A549 (cell line): ENCODE measurements around the gene RAD9A. TPM values are rescaled to one million over a fixed set of nuclear protein-coding genes. Genes with fewer than 3 reads are reported as not detected.

Experiments
- ATAC-seq, 2 experiments: fragments of 200-7000 bp in 1 of 2; fragments of >200 bp in 1 of 2; cut with Nextera tagmentation in 1 of 2; cut with Tn5 transposase in 1 of 2; 3 replicates each; pipeline versions ENCODE4 v1.8.0 to v1.9.1; 2018 to 2020; ENCODE audit warnings: mild to moderate bottlenecking in 1 of 2, moderate library complexity in 1 of 2
- CTCF ChIA-PET: fragments of 300-600 bp; sonication (Branson Sonifier 250); formaldehyde crosslinking; extraction: SDS; loops from one replicate; lab custom pipeline; 2021; ENCODE audit warnings: antibody characterized with exemption, inconsistent platforms; lab: Yijun Ruan, JAX
- POLR2A ChIA-PET: fragments of 350-600 bp; formaldehyde crosslinking; extraction: SDS; loops from one replicate; lab custom pipeline; 2021; ENCODE audit warnings: antibody characterized with exemption, inconsistent platforms; lab: Yijun Ruan, JAX
- DNase-seq, 2 experiments: peaks; one replicate each; pipeline versions ENCODE4 v3.0.0 to v3.0.0-alpha.2; 2011 to 2016; ENCODE audit warnings: low read depth in 1 of 2, low spot score in 1 of 2
- FAIRE-seq: peaks from 2 replicates; lab custom pipeline; 2011; peaks lifted over from hg19 to GRCh38; lab: Jason Lieb, UNC
- H3K27ac ChIP-seq, 2 experiments: fragments of >200 bp; sonication (Bioruptor Twin); formaldehyde crosslinking; 3 replicates each; pipeline ENCODE4 v1.5.1; 2016 to 2017
- H3K4me1 ChIP-seq: fragments of >200 bp; sonication (Bioruptor Twin); formaldehyde crosslinking; 3 replicates; pipeline ENCODE4 v1.6.1; 2016
- H3K4me2 ChIP-seq: fragments of >200 bp; sonication (Bioruptor Twin); formaldehyde crosslinking; 3 replicates; pipeline ENCODE4 v1.6.1; 2016
- H3K4me3 ChIP-seq: fragments of >200 bp; sonication (Bioruptor Twin); formaldehyde crosslinking; 3 replicates; pipeline ENCODE4 v1.5.1; 2016
- H3K9me3 ChIP-seq: fragments of >200 bp; sonication (Bioruptor Twin); formaldehyde crosslinking; 3 replicates; pipeline ENCODE4 v1.6.1; 2016
- BHLHE40 ChIP-seq: IDR thresholded peaks from 2 replicates; pipeline ENCODE4 v1.6.1; 2012; ENCODE audit warnings: low read depth, low read length, inconsistent platforms
- CEBPB ChIP-seq, 2 experiments: fragments of >200 bp in 1 of 2; sonication (Bioruptor Twin) in 1 of 2; formaldehyde crosslinking in 1 of 2; IDR thresholded peaks; 2 replicates each; pipeline ENCODE4 v1.6.1; 2012 to 2016
- CHD2 ChIP-seq: fragments of 150-350 bp; IDR thresholded peaks from 2 replicates; pipeline ENCODE4 v1.6.1; 2014; ENCODE audit warnings: low read length; ENCODE audit not compliant: partially characterized antibody
- EP300 ChIP-seq, 2 experiments: fragments of >200 bp; sonication (Bioruptor Twin); formaldehyde crosslinking; IDR thresholded peaks; 2 replicates in 1 of 2; 3 replicates in 1 of 2; pipeline ENCODE4 v1.6.1; 2016 to 2017
- FOSB ChIP-seq: fragments of 250-450 bp; sonication (Bioruptor Pico); IDR thresholded peaks from 2 replicates; pipeline ENCODE4 v1.5.0; 2020; ENCODE audit warnings: mild to moderate bottlenecking, moderate library complexity
- HDAC2 ChIP-seq: fragments of 200-600 bp; sonication (generic); IDR thresholded peaks from 2 replicates; pipeline ENCODE4 v1.6.1; 2016
- HOXB13 ChIP-seq: fragments of 250-450 bp; sonication (Bioruptor Pico); IDR thresholded peaks from 2 replicates; pipeline ENCODE4 v1.5.0; 2020; ENCODE audit warnings: low read depth, mild to moderate bottlenecking, moderate library complexity
- MAZ ChIP-seq: fragments of 150-350 bp; IDR thresholded peaks from 2 replicates; pipeline ENCODE4 v1.6.1; 2014; ENCODE audit warnings: antibody characterized with exemption, low read depth, low read length, borderline replicate concordance
- MYC ChIP-seq: IDR thresholded peaks from 2 replicates; pipeline ENCODE4 v1.6.1; 2012; ENCODE audit warnings: mild to moderate bottlenecking, inconsistent platforms, low read length, improper control_type of control experiment, borderline replicate concordance
- NFE2L2 ChIP-seq: fragments of 150-350 bp; conservative IDR thresholded peaks from 2 replicates; pipeline ENCODE4 v1.6.1; 2014; ENCODE audit warnings: low read length
- NR3C1 ChIP-seq: fragments of >200 bp; sonication (Bioruptor Twin); formaldehyde crosslinking; IDR thresholded peaks from 3 replicates; pipeline ENCODE4 v1.6.1; 2017
- POLR2AphosphoS2 ChIP-seq: conservative IDR thresholded peaks from 2 replicates; pipeline ENCODE4 v1.6.1; 2012; ENCODE audit warnings: low read length, improper control_type of control experiment, inconsistent platforms
- RAD21 ChIP-seq, 2 experiments: fragments of >200 bp in 1 of 2; sonication (Bioruptor Twin) in 1 of 2; formaldehyde crosslinking in 1 of 2; IDR thresholded peaks in 1 of 2; conservative IDR thresholded peaks in 1 of 2; 2 replicates in 1 of 2; 3 replicates in 1 of 2; pipeline ENCODE4 v1.6.1; 2012 to 2018; ENCODE audit warnings: inconsistent platforms in 1 of 2
- SMC3 ChIP-seq: fragments of >200 bp; sonication (Bioruptor Twin); formaldehyde crosslinking; IDR thresholded peaks from 3 replicates; pipeline ENCODE4 v1.6.1; 2018; ENCODE audit warnings: inconsistent platforms
- TP53 ChIP-seq: fragments of 250-450 bp; sonication (Bioruptor Pico); IDR thresholded peaks from 2 replicates; pipeline ENCODE4 v1.5.0; 2021; ENCODE audit warnings: mild to moderate bottlenecking, moderate library complexity
- ZSCAN20 ChIP-seq: fragments of 250-450 bp; sonication (Bioruptor Pico); IDR thresholded peaks from 2 replicates; pipeline ENCODE4 v1.8.0; 2022; ENCODE audit warnings: mild to moderate bottlenecking, moderate library complexity
- WGBS: methylation state at CpG from one replicate; pipeline ENCODE4 v1.1.6; 2017; ENCODE audit errors: missing lambda C conversion rate; 5-methylcytosine and 5-hydroxymethylcytosine counted together
- polyA plus RNA-seq, 4 experiments: library from polyadenylated mRNA; depleted of rRNA in 3 of 4; stranded (reverse); fragments of >200 nt; fragmentation: RNase III in 1 of 4; extraction: RNeasy Plus Mini Kit Qiagen cat#74134 plus additional on column Dnase treatment in 1 of 4; gene quantifications; 2 replicates in 3 of 4; 3 replicates in 1 of 4; pipeline ENCODE4 v1.2.3, GENCODE V29; 2011 to 2017
- TF ChIP-seq, protein P1 (sequence below): IDR thresholded peaks from 2 replicates; pipeline ENCODE4 v1.6.1; 2012
- TF ChIP-seq, protein P2 (sequence below): fragments of 200-600 bp; sonication (generic); IDR thresholded peaks from 2 replicates; pipeline ENCODE4 v1.6.1; 2016; ENCODE audit warnings: antibody characterized with exemption, mild to moderate bottlenecking, moderate library complexity
- TF ChIP-seq, protein P3 (sequence below): IDR thresholded peaks from 2 replicates; pipeline ENCODE4 v1.6.1; 2012
- TF ChIP-seq, protein P4 (sequence below): fragments of >200 bp; sonication (Bioruptor Twin); formaldehyde crosslinking; IDR thresholded peaks from 3 replicates; pipeline ENCODE4 v1.5.1; 2016

RAD9A gene
- polyA plus RNA-seq, 2 of the 4 experiments (the other 2 are of a cell fraction): 19.0 to 43.7 TPM

DNA sequence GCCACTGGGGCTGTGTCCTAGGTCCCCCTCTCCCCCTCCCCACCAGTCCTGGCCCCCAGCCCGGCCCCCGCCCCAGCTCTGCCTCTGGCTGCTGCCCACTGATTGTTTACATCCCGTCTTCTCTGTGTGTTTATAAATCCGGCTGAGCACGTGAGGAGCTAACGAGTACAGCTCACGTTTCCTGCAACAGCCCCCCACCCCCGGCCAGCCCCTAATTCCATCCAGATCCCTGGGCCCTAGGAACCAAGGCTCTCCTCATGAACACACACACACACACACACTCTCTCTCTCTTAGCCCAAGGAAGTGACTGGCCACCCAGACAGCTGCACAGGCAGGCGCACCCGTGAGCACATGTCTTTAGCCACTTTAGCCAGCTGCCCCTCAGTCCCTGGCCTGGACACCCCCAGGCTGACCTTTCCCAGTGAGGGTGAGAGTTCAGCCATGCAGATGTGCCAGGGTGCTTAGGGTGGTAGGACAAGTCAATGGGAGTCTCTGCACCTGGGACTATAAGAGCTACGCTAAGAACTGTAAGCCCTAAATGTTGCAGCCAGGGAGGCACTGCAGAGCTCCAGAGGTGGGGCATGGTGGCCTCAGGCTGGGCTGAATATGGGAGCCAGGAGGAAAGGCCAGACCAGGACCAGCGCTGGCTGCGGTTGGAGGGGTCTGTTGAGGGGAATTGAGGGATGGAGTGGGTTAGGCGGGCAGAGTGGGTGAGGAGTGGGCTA is 21.3 kb upstream of the RAD9A start:
- DNase-seq (no peak), FAIRE-seq (no peak), ATAC-seq (no peak)
- Histone ChIP-seq H3K27ac (peak overlapping the region; percentile 95 to 100), H3K4me3 (peak overlapping the region; percentile 68), H3K4me2 (peak overlapping the region; percentile 95), H3K4me1 (peaks cover 73% of the 10 kb centered on the region), H3K9me3 (no peaks in the 10 kb centered on the region)
- CTCF ChIA-PET: interaction anchor here (0.7 to 46.2 kb wide), 7 partner anchors 12 to 105 kb away, joined by 3 to 1913 read pairs (median 6); partner anchors contain the start of genes POLD4, PPP1CA, RAD9A and TBC1D10C
- POLR2A ChIA-PET: interaction anchor here (0.5 to 9.3 kb wide), 5 partner anchors 8 to 32 kb away, joined by 3 to 172 read pairs (median 10); partner anchors contain the start of gene POLD4
- TF ChIP-seq, protein P1, sequence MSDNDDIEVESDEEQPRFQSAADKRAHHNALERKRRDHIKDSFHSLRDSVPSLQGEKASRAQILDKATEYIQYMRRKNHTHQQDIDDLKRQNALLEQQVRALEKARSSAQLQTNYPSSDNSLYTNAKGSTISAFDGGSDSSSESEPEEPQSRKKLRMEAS: peak; percentile 30
- TF ChIP-seq NFE2L2: no peak
- peak; percentile 60; the same call in 1 of the 2 replicates for TF ChIP-seq POLR2AphosphoS2
- TF ChIP-seq, all 56 proteins: peak for 2
- 37% methylated on average over 12 of the region's 14 CpGs for WGBS

DNA sequence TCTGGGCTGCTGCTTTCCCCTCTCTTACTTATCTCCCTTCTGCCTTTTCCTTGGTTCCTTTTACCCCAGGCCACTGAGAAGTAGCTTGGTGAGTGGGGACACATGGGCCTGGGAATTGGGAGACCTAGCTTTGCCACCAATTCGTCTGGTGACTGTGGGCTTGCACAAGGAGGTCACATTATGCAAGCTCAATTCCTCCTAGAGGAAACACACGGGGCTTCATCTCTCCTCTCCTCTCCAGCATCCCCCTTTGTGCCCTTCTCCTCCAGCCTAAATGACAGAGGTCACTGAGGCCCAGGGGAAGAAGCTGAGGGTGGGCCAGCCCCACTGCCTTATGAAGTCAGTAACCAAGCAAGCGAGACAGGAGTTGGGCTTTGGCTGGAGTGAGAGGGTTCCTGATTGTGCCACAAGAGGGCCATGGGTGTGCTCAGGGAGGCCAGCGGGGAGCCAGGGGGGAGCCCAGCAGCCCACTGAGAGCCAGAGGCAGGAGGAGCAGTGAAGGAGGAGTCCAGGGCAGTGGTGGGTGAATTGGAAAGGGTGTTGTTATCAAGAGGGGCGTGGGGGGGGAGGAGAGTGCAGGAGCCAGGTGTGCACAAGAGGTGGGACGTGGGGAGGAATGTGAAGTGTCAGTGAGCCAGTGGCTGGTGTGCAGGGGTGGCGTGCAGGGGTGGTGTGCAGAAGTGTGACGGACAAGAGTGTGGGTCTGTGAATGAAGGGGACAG is 20.4 kb upstream of the RAD9A start:
- Histone ChIP-seq H3K9me3 (no peaks in the 10 kb centered on the region), H3K4me1 (peaks cover 73% of the 10 kb centered on the region), H3K4me2 (peak overlapping the region; percentile 95), H3K4me3 (peak overlapping the region; percentile 68), H3K27ac (peak overlapping the region; percentile 95 to 100)
- DNase-seq: peak; percentile 72 to 74
- TF ChIP-seq HOXB13 (CRISPR knock-in tag) (no peak), NFE2L2 (no peak), EP300 (IDR thresholded peaks at IDR 0.05) (no peak), MYC (0 out of 2 replicates have a peak, but pooled peaks have one; percentile 7), POLR2AphosphoS2 (no peak), HDAC2 (no peak), MAZ (no peak), NR3C1 (no peak), CHD2 (no peak), CEBPB (IDR thresholded peaks at IDR 0.05) (peak in 1 of 2 experiments; percentile 41; a peak in 1 of 4 replicates), SMC3 (peak; percentile 74), ZSCAN20 (CRISPR knock-in tag) (no peak), TP53 (CRISPR knock-in tag) (0 out of 2 replicates have a peak, but pooled peaks have one; percentile 40), RAD21 (conservative IDR thresholded peaks at IDR 0.05 in 1 of 2, IDR thresholded peaks at IDR 0.05 in 1 of 2) (peak; percentile 46 to 49), BHLHE40 (no peak), FOSB (no peak)
- TF ChIP-seq, protein P2, sequence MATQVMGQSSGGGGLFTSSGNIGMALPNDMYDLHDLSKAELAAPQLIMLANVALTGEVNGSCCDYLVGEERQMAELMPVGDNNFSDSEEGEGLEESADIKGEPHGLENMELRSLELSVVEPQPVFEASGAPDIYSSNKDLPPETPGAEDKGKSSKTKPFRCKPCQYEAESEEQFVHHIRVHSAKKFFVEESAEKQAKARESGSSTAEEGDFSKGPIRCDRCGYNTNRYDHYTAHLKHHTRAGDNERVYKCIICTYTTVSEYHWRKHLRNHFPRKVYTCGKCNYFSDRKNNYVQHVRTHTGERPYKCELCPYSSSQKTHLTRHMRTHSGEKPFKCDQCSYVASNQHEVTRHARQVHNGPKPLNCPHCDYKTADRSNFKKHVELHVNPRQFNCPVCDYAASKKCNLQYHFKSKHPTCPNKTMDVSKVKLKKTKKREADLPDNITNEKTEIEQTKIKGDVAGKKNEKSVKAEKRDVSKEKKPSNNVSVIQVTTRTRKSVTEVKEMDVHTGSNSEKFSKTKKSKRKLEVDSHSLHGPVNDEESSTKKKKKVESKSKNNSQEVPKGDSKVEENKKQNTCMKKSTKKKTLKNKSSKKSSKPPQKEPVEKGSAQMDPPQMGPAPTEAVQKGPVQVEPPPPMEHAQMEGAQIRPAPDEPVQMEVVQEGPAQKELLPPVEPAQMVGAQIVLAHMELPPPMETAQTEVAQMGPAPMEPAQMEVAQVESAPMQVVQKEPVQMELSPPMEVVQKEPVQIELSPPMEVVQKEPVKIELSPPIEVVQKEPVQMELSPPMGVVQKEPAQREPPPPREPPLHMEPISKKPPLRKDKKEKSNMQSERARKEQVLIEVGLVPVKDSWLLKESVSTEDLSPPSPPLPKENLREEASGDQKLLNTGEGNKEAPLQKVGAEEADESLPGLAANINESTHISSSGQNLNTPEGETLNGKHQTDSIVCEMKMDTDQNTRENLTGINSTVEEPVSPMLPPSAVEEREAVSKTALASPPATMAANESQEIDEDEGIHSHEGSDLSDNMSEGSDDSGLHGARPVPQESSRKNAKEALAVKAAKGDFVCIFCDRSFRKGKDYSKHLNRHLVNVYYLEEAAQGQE: no peak
- TF ChIP-seq, protein P3, sequence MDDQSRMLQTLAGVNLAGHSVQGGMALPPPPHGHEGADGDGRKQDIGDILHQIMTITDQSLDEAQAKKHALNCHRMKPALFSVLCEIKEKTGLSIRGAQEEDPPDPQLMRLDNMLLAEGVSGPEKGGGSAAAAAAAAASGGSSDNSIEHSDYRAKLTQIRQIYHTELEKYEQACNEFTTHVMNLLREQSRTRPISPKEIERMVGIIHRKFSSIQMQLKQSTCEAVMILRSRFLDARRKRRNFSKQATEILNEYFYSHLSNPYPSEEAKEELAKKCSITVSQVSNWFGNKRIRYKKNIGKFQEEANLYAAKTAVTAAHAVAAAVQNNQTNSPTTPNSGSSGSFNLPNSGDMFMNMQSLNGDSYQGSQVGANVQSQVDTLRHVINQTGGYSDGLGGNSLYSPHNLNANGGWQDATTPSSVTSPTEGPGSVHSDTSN: no peak
- TF ChIP-seq, protein P4, sequence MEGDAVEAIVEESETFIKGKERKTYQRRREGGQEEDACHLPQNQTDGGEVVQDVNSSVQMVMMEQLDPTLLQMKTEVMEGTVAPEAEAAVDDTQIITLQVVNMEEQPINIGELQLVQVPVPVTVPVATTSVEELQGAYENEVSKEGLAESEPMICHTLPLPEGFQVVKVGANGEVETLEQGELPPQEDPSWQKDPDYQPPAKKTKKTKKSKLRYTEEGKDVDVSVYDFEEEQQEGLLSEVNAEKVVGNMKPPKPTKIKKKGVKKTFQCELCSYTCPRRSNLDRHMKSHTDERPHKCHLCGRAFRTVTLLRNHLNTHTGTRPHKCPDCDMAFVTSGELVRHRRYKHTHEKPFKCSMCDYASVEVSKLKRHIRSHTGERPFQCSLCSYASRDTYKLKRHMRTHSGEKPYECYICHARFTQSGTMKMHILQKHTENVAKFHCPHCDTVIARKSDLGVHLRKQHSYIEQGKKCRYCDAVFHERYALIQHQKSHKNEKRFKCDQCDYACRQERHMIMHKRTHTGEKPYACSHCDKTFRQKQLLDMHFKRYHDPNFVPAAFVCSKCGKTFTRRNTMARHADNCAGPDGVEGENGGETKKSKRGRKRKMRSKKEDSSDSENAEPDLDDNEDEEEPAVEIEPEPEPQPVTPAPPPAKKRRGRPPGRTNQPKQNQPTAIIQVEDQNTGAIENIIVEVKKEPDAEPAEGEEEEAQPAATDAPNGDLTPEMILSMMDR: peak; percentile 37; the same call in 2 of the 3 replicates
- 4% methylated on average over 8 of the region's 8 CpGs for WGBS
- ATAC-seq: peak in 1 of 2 experiments; percentile 21; a peak in 3 of 6 replicates
- ChIA-PET CTCF (interaction anchor here (0.7 to 46.2 kb wide), 7 partner anchors 13 to 106 kb away, joined by 3 to 1913 read pairs (median 6); partner anchors contain the start of genes POLD4, PPP1CA, RAD9A and TBC1D10C), POLR2A (interaction anchor here (0.6 to 9.3 kb wide), 5 partner anchors 8 to 32 kb away, joined by 3 to 172 read pairs (median 10); partner anchors contain the start of gene POLD4)
- FAIRE-seq: no peak
